ENCODE measurements around the gene MPZ. TPM values are rescaled to one million over a fixed set of nuclear protein-coding genes. Genes with fewer than 3 reads are reported as not detected.
"Not testable (repeated sequence)": the region's sequence is repeated elsewhere in the genome, so short reads cannot be mapped to it uniquely, and the experiment has no call there.

The MPZ gene
- total RNA-seq, 4 donors from 2014 or later: 0.67 to 1.9 (median 0.93) TPM

DNA sequence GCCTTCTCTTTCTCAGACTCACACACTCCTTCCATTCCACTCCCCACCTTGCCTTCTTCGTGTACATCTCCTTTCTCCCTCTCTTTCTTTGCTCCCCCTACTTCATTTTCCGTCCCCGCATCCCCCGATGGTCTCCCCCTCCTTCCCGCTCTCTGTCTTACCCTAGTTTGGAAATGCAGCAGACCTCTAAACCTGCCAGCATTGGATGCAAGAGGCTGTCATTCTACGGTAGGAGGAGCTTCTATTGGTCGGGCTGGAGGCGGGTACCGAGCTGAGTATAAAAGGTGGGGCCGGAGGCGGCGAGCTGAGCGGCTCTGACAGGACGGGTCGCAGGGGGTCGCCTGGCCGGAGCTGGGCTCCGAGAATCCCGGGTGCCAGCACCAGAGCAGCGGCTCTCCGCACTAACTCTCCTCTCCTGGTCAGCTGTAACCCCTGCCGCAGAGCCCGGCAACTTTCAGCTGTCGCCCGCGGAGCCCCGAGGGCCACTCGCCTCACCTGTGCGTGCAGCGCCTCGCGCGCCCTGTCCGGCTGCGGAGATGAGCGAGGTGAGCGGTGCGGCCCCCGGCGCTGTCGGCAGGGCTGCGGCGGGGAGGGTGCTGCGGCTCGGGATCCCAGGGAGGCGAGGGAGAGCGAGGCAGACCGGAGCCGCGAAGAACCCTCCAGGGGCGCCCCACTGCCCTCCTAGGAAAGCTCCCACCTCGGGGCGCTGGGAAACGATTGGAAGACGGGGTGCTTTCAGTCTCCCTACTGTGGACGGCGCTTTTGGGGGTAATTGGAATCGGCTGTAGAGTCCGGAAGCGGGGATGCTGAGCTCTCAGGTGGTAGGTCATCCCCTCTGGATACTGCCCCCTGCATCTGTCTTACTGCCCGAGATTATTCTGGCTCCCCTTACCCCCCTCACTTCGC, 51.1 kb downstream of the MPZ start, which contains the start of gene PCP4L1:
TSS of gene PCP4L1 (plus strand) at position 307 of the 906 bp plus-strand sequence. CDS start at position 537, 230 bp downstream.
- H3K9me3 ChIP-seq: no peaks in the 10 kb centered on the region
- H3K4me1 ChIP-seq: peaks cover 6 to 18% of the 10 kb centered on the region in 2 donors
- H3K4me3 ChIP-seq (replicated peaks in 1 of 3): peak within 1 kb of the TSS in 2 of 3 donors; percentile 12 to 36
- peak; percentile 43 to 52 for DNase-seq
- H3K36me3 ChIP-seq: no peaks in the 10 kb centered on the region
- TF ChIP-seq, protein P1, sequence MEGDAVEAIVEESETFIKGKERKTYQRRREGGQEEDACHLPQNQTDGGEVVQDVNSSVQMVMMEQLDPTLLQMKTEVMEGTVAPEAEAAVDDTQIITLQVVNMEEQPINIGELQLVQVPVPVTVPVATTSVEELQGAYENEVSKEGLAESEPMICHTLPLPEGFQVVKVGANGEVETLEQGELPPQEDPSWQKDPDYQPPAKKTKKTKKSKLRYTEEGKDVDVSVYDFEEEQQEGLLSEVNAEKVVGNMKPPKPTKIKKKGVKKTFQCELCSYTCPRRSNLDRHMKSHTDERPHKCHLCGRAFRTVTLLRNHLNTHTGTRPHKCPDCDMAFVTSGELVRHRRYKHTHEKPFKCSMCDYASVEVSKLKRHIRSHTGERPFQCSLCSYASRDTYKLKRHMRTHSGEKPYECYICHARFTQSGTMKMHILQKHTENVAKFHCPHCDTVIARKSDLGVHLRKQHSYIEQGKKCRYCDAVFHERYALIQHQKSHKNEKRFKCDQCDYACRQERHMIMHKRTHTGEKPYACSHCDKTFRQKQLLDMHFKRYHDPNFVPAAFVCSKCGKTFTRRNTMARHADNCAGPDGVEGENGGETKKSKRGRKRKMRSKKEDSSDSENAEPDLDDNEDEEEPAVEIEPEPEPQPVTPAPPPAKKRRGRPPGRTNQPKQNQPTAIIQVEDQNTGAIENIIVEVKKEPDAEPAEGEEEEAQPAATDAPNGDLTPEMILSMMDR (IDR thresholded peaks at IDR 0.05): no peak
- TF ChIP-seq POLR2A (IDR thresholded peaks at IDR 0.05): peak in 1 of 2 donors; percentile 42
- H3K27ac ChIP-seq: no peak within 1 kb of the TSS
- no peaks in the 10 kb centered on the region for H3K27me3 ChIP-seq
- WGBS, 2 donors: 2 to 4% methylated on average over 26 to 34 of the region's 62 CpGs
- intact Hi-C loops (cut with DNase I): no loop called here

DNA sequence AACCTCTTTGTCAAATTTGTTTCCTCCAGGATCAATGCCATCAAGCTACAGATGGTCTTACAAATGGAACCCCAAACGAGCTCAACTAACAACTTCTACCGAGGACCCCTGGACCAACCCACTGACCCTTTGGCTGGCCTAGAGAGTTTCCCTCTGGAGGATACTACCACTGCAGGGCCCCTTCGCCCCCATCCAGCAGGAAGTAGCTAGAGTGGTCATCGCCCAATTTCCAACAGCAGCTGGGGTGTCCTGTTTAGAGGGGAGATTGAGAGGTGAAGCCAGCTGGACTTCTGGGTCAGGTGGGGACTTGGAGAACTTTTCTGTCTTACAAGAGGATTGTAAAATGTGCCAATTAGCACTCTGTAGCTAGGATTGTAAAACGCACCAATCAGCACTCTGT, 52.7 kb downstream of the MPZ start:
- DNase-seq; H3K27ac ChIP-seq; H3K36me3 ChIP-seq; H3K9me3 ChIP-seq; intact Hi-C loops (cut with DNase I); H3K27me3 ChIP-seq; H3K4me3 ChIP-seq (replicated peaks in 1 of 3): not testable (repeated sequence)
- 95 to 97% methylated on average over 5 of the region's 5 CpGs for WGBS, 2 donors
- peaks cover 6 to 18% of the 10 kb centered on the region in 2 donors for H3K4me1 ChIP-seq

DNA sequence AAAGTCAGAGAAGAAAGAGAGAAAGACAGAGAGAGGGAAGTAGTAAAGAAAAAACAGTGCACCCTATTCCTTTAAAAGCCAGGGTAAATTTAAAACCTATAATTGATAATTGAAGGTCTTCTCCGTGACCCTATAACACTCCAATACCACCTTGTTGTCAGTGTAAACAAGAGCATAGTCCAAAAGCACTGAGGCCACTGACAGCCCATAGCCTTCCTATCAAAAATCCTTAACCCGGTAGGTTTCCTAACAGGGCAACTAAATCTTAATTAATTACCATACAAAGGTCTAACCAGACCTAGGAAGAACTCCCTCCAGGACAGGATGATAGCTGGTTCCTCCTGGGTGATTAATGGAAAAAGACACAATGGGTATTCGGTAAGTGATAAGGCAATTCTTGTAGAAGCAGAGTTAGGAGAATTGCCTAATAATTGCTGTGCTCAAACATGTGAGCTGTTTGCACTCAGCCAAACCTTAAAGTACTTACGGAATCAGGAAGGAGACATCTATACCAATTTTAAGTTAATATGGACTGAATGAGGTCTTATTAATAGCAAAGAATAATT, 53.7 kb downstream of the MPZ start:
- intact Hi-C loops (cut with DNase I); H3K27ac ChIP-seq; DNase-seq; H3K9me3 ChIP-seq; H3K36me3 ChIP-seq; H3K4me3 ChIP-seq (replicated peaks in 1 of 3); H3K27me3 ChIP-seq: not testable (repeated sequence)
- H3K4me1 ChIP-seq: peaks cover 6 to 18% of the 10 kb centered on the region in 2 donors
- 87 to 91% methylated on average over 4 of the region's 4 CpGs for WGBS, 2 donors

DNA sequence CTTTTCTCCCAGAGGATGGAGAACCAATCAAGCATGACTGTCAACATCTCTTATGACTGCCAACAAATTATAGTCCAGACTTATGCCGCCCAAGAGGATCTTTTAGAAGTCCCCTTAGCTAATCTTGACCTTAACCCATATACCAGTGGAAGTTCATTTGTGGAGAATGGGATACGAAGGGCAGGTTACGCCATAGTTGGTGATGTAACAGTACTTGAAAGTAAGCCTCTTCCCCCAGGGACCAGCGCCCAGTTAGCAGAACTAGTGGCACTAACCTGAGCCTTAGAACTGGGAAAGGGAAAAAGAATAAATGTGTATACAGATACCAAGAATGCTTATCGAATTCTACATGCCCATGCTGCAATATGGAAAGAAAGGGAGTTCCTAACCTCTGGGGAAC, 54.5 kb downstream of the MPZ start:
- H3K27me3 ChIP-seq; H3K36me3 ChIP-seq; DNase-seq; H3K9me3 ChIP-seq; H3K4me3 ChIP-seq (replicated peaks in 1 of 3); H3K27ac ChIP-seq; intact Hi-C loops (cut with DNase I): not testable (repeated sequence)
- H3K4me1 ChIP-seq: peaks cover 6 to 11% of the 10 kb centered on the region in 2 donors
- 77% methylated on average over 5 of the region's 5 CpGs for WGBS, 2 donors

Other genes starting within 250 kb of the MPZ start
- 1 to 10 TPM; 1.4 to 3.5 (median 2.9) TPM for gene ARHGAP30, start 240.1 kb downstream of the MPZ start, total RNA-seq
- gene NECTIN4, start 220.4 kb downstream of the MPZ start, total RNA-seq: under 1 TPM in 1 of 4 donors, not detected in 3; 0.27 TPM
- gene KLHDC9, start 211.6 kb downstream of the MPZ start, total RNA-seq: 10 to 100 TPM in 3 of 4 donors, 1 to 10 TPM in 1; 6.9 to 31.8 (median 19.2) TPM
- gene PFDN2, start 191.9 kb downstream of the MPZ start, total RNA-seq: 10 to 100 TPM; 23.8 to 58.2 (median 30.3) TPM
- 10 to 100 TPM; 36.4 to 50.4 (median 47.9) TPM for gene NIT1, start 191.9 kb downstream of the MPZ start, total RNA-seq
- 10 to 100 TPM; 27.5 to 34.6 (median 31.1) TPM for gene DEDD, start 177.3 kb downstream of the MPZ start, total RNA-seq
- gene UFC1, start 156.0 kb downstream of the MPZ start, total RNA-seq: 10 to 100 TPM; 37.6 to 90.4 (median 62.1) TPM
- 10 to 100 TPM; 21.2 to 27.6 (median 23.0) TPM for gene USP21, start 150.5 kb downstream of the MPZ start, total RNA-seq
- 10 to 100 TPM; 12.6 to 30.0 (median 21.8) TPM for gene PPOX, start 143.5 kb downstream of the MPZ start, total RNA-seq
- gene B4GALT3, start 132.5 kb downstream of the MPZ start, total RNA-seq: 10 to 100 TPM; 24.1 to 34.0 (median 29.2) TPM
- gene ADAMTS4, start 110.9 kb downstream of the MPZ start, total RNA-seq: 10 to 100 TPM in 1 of 4 donors, 1 to 10 TPM in 3; 4.6 to 24.4 (median 9.4) TPM
- gene NDUFS2, start 107.6 kb downstream of the MPZ start, total RNA-seq: 100 to 1,000 TPM in 2 of 4 donors, 10 to 100 TPM in 2; 75.4 to 122 (median 99.9) TPM
- 10 to 100 TPM; 16.3 to 70.9 (median 22.3) TPM for gene FCER1G, start 94.7 kb downstream of the MPZ start, total RNA-seq
- gene APOA2, start 86.3 kb downstream of the MPZ start, total RNA-seq: not detected
- 10 to 100 TPM in 1 of 4 donors, 1 to 10 TPM in 3; 7.0 to 12.4 (median 8.3) TPM for gene TOMM40L, start 83.9 kb downstream of the MPZ start, total RNA-seq
- not detected for gene NR1I3, start 71.8 kb downstream of the MPZ start, total RNA-seq
- gene PCP4L1, start 51.2 kb downstream of the MPZ start, total RNA-seq: under 1 TPM; 0.39 to 0.83 (median 0.61) TPM
- gene SDHC, start 4.4 kb upstream of the MPZ start, total RNA-seq: 100 to 1,000 TPM in 3 of 4 donors, 10 to 100 TPM in 1; 49.1 to 174 (median 111) TPM
- gene CFAP126, start 57.9 kb upstream of the MPZ start, total RNA-seq: not detected
- 10 to 100 TPM in 3 of 4 donors, 1 to 10 TPM in 1; 8.5 to 63.7 (median 17.0) TPM for gene FCGR2A, start 195.5 kb upstream of the MPZ start, total RNA-seq
- gene HSPA6, start 214.6 kb upstream of the MPZ start, total RNA-seq: 1 to 10 TPM in 3 of 4 donors, under 1 TPM in 1; 0.75 to 4.7 (median 2.7) TPM
- 10 to 100 TPM in 1 of 4 donors, 1 to 10 TPM in 3; 1.7 to 11.7 (median 7.6) TPM for gene FCGR3A, start 239.8 kb upstream of the MPZ start, total RNA-seq

Measured in thyroid gland (tissue), 4 donors.